Parathyroid adenoma (tissue), 2 donors: ENCODE results near the gene TUBB.

Source experiments
- H2AFZ ChIP-seq: fragments of 300-600 bp; sonication (generic); one replicate; pipeline ENCODE4 v1.7.0; 2017; ENCODE audit warnings: antibody characterized with exemption, mild to moderate bottlenecking
- H3K27ac ChIP-seq: fragments of 300-600 bp; sonication (generic); one replicate; pipeline ENCODE4 v1.7.0; 2017
- H3K27me3 ChIP-seq: fragments of 300-600 bp; sonication (generic); one replicate; pipeline ENCODE4 v1.7.0; 2017; ENCODE audit warnings: low read length; ENCODE audit not compliant: control insufficient read depth, insufficient read depth
- H3K36me3 ChIP-seq: fragments of 300-600 bp; sonication (generic); one replicate; pipeline ENCODE4 v1.7.0; 2017; ENCODE audit warnings: low read length; ENCODE audit not compliant: control insufficient read depth, insufficient read depth
- H3K4me1 ChIP-seq: fragments of 300-600 bp; sonication (generic); one replicate; pipeline ENCODE4 v1.7.0; 2017; ENCODE audit warnings: control low read depth
- H3K4me2 ChIP-seq: fragments of 300-600 bp; sonication (generic); one replicate; pipeline ENCODE4 v1.7.0; 2017; ENCODE audit warnings: low read length
- H3K4me3 ChIP-seq: fragments of 300-600 bp; sonication (generic); one replicate; pipeline ENCODE4 v1.7.0; 2017; ENCODE audit warnings: low read depth, low read length
- H3K79me2 ChIP-seq: fragments of 300-600 bp; sonication (generic); one replicate; pipeline ENCODE4 v1.7.0; 2017; ENCODE audit warnings: control low read depth
- H3K9ac ChIP-seq: fragments of 300-600 bp; sonication (generic); one replicate; pipeline ENCODE4 v1.7.0; 2017; ENCODE audit warnings: mild to moderate bottlenecking
- H3K9me3 ChIP-seq: fragments of 300-600 bp; sonication (generic); one replicate; pipeline ENCODE4 v1.7.0; 2017; ENCODE audit warnings: low read length; ENCODE audit not compliant: control insufficient read depth
- CTCF ChIP-seq: fragments of 300-600 bp; sonication (generic); IDR thresholded peaks from one replicate; pipeline ENCODE4 v1.7.0; 2017; ENCODE audit warnings: antibody characterized with exemption, mild to moderate bottlenecking
- donor health status: primary hyperparathyroidism.

The TUBB gene

GRCh38 chr6:30678964-30679726, 41.0 kb upstream of the TUBB start:
- no peaks in the 10 kb centered on the region for H3K36me3 ChIP-seq
- H3K4me2 ChIP-seq: no peak overlapping the region
- no peaks in the 10 kb centered on the region for H3K9me3 ChIP-seq
- H3K4me3 ChIP-seq: no peak overlapping the region
- H3K79me2 ChIP-seq: no peaks in the 10 kb centered on the region
- no peak overlapping the region for H3K27ac ChIP-seq
- H2AFZ ChIP-seq: no peak overlapping the region
- H3K27me3 ChIP-seq: no peaks in the 10 kb centered on the region
- no peaks in the 10 kb centered on the region for H3K4me1 ChIP-seq
- peak; percentile 98 for TF ChIP-seq CTCF
- H3K9ac ChIP-seq: no peak overlapping the region

GRCh38 chr6:30679765-30680535, 40.2 kb upstream of the TUBB start:
- Histone ChIP-seq H3K9ac (no peak overlapping the region), H3K4me3 (no peak overlapping the region), H3K9me3 (no peaks in the 10 kb centered on the region), H2AFZ (no peak overlapping the region), H3K27me3 (no peaks in the 10 kb centered on the region), H3K27ac (no peak overlapping the region), H3K36me3 (no peaks in the 10 kb centered on the region), H3K4me2 (no peak overlapping the region), H3K79me2 (no peaks in the 10 kb centered on the region), H3K4me1 (no peaks in the 10 kb centered on the region)
- no peak for TF ChIP-seq CTCF

GRCh38 chr6:30681766-30682142, 38.4 kb upstream of the TUBB start:
- H2AFZ ChIP-seq: no peak overlapping the region
- no peak for TF ChIP-seq CTCF
- H3K4me2 ChIP-seq: no peak overlapping the region
- no peaks in the 10 kb centered on the region for H3K36me3 ChIP-seq
- no peaks in the 10 kb centered on the region for H3K4me1 ChIP-seq
- no peak overlapping the region for H3K27ac ChIP-seq
- no peaks in the 10 kb centered on the region for H3K27me3 ChIP-seq
- no peaks in the 10 kb centered on the region for H3K79me2 ChIP-seq
- no peak overlapping the region for H3K4me3 ChIP-seq
- no peak overlapping the region for H3K9ac ChIP-seq
- no peaks in the 10 kb centered on the region for H3K9me3 ChIP-seq

- Histone ChIP-seq H2AFZ (no peak overlapping the region), H3K4me3 (peak overlapping the region; percentile 37), H3K79me2 (no peaks in the 10 kb centered on the region), H3K9me3 (no peaks in the 10 kb centered on the region), H3K4me1 (no peaks in the 10 kb centered on the region), H3K27ac (peak overlapping the region; percentile 59), H3K36me3 (no peaks in the 10 kb centered on the region), H3K9ac (no peak overlapping the region), H3K4me2 (peak overlapping the region; percentile 30), H3K27me3 (no peaks in the 10 kb centered on the region)
- no peak for TF ChIP-seq CTCF
Observed at GRCh38 chr6:30682143-30683117, 37.7 kb upstream of the TUBB start.
